GM12878 (cell line): Measurements from ENCODE around the gene TMC8. TPM values are rescaled to one million over a fixed set of nuclear protein-coding genes. Genes with fewer than 3 reads are reported as not detected.

Source experiments
- ATAC-seq: fragments of 200-7000 bp; cut with Tn5 transposase; 3 replicates; pipeline ENCODE4 v1.9.1; 2020; ENCODE audit warnings: mild to moderate bottlenecking, moderate library complexity
- BruUV-seq: library from RNA; stranded (reverse); fragments of 400-500 nt; replicated peaks from 2 replicates; lab custom pipeline; 2021; lab: Mats Ljungman, UMichigan
- CTCF ChIA-PET: fragments of 300-600 bp; sonication (Branson Sonifier 250); formaldehyde crosslinking; extraction: SDS; loops from one replicate; lab custom pipeline; 2021; ENCODE audit warnings: inconsistent platforms; lab: Yijun Ruan, JAX
- POLR2A ChIA-PET: fragments of 350-600 bp; formaldehyde crosslinking; extraction: SDS; loops from one replicate; lab custom pipeline; 2021; ENCODE audit warnings: inconsistent platforms; lab: Charles Lee
- RAD21 ChIA-PET: fragments of 300-600 bp; sonication (Branson Sonifier 250); formaldehyde crosslinking; loops from one replicate; lab custom pipeline; 2023; ENCODE audit warnings: antibody characterized with exemption; ENCODE audit not compliant: unreplicated experiment; lab: Charles Lee
- SMC1A ChIA-PET: fragments of 300-600 bp; sonication (Branson Sonifier 250); formaldehyde crosslinking; loops from one replicate; lab custom pipeline; 2023; ENCODE audit not compliant: unreplicated experiment, uncharacterized antibody; lab: Charles Lee
- DNase-seq: peaks from one replicate; pipeline ENCODE4 v3.0.0-alpha.2; 2011; ENCODE audit warnings: low read depth, low spot score
- FAIRE-seq: peaks from 3 replicates; lab custom pipeline; 2011; peaks lifted over from hg19 to GRCh38; lab: Jason Lieb, UNC
- H2AFZ ChIP-seq: 2 replicates; pipeline ENCODE4 v1.6.0; 2011; ENCODE audit warnings: low read depth, low read length, control low read depth; ENCODE audit not compliant: control insufficient read depth
- H3K27ac ChIP-seq: 2 replicates; pipeline ENCODE4 v1.5.1; 2011; ENCODE audit warnings: control low read depth; ENCODE audit not compliant: control insufficient read depth, insufficient read depth
- H3K27me3 ChIP-seq, 2 experiments: replicated peaks in 1 of 2; 2 replicates each; pipeline versions ENCODE4 v1.6.0 to v1.6.1; 2011; ENCODE audit warnings: low read length in 1 of 2; ENCODE audit not compliant: control insufficient read depth in 2 of 2, insufficient read depth in 2 of 2
- H3K36me3 ChIP-seq, 2 experiments: 2 replicates each; pipeline ENCODE4 v1.5.1; 2011; ENCODE audit warnings: low read length in 1 of 2; ENCODE audit not compliant: control insufficient read depth in 2 of 2, insufficient read depth in 2 of 2
- H3K4me1 ChIP-seq: 2 replicates; pipeline ENCODE4 v1.6.1; 2011; ENCODE audit warnings: mild to moderate bottlenecking, low read length, moderate library complexity, mixed read lengths; ENCODE audit not compliant: control insufficient read depth, insufficient read depth
- H3K4me2 ChIP-seq: 2 replicates; pipeline ENCODE4 v1.6.0; 2011; ENCODE audit warnings: control low read depth; ENCODE audit not compliant: control insufficient read depth, insufficient read depth
- H3K4me3 ChIP-seq: fragments of 200-600 bp; sonication (generic); 2 replicates; pipeline ENCODE4 v1.5.1; 2016
- H3K79me2 ChIP-seq: 2 replicates; pipeline ENCODE4 v1.6.0; 2011; ENCODE audit warnings: low read length; ENCODE audit not compliant: control insufficient read depth, insufficient read depth
- H3K9ac ChIP-seq: 2 replicates; pipeline ENCODE4 v1.8.0; 2011; ENCODE audit warnings: low read length, control low read depth, mixed read lengths; ENCODE audit not compliant: control insufficient read depth, insufficient read depth
- H3K9me3 ChIP-seq: replicated peaks from 3 replicates; pipeline ENCODE4 v1.5.1; 2011; ENCODE audit warnings: mild to moderate bottlenecking, low read length; ENCODE audit not compliant: control insufficient read depth, insufficient read depth
- H4K20me1 ChIP-seq: 2 replicates; pipeline ENCODE4 v1.6.0; 2011; ENCODE audit not compliant: control insufficient read depth, insufficient read depth
- MYC ChIP-seq: IDR thresholded peaks from 2 replicates; pipeline ENCODE4 v1.6.1; 2011; ENCODE audit warnings: mild to moderate bottlenecking, low read length, moderate library complexity, inconsistent platforms; ENCODE audit not compliant: insufficient read depth, insufficient replicate concordance, insufficient read length, severe bottlenecking
- SUPT20H ChIP-seq: IDR thresholded peaks from 2 replicates; pipeline ENCODE4 v1.6.1; 2011; ENCODE audit warnings: low read depth, mild to moderate bottlenecking, low read length, moderate library complexity, borderline replicate concordance; ENCODE audit not compliant: control insufficient read depth
- TCF3 ChIP-seq: IDR thresholded peaks from 2 replicates; pipeline ENCODE4 v1.6.1; 2012; ENCODE audit warnings: low read depth, mild to moderate bottlenecking, low read length, borderline replicate concordance; ENCODE audit not compliant: insufficient read depth
- whole genome bisulfite sequencing: methylation state at CpG from one replicate; pipeline ENCODE4 v1.1.6; 2016; ENCODE audit warnings: low lambda C conversion rate; ENCODE audit not compliant: insufficient replicate concordance, insufficient coverage; ENCODE audit errors: missing lambda C conversion rate; 5-methylcytosine and 5-hydroxymethylcytosine counted together
- in situ Hi-C: fragments of 300-500 bp; cut with MboI; formaldehyde crosslinking; loops from 9 replicates; pipeline ENCODE4 v1.14.3; 2018; ENCODE audit warnings: mixed read lengths
- intact Hi-C: fragments of 100-400 bp; cut with micrococcal nuclease; formaldehyde crosslinking; loops from one replicate; pipeline ENCODE4 v1.14.2; 2022; ENCODE audit not compliant: unreplicated experiment
- polyA plus RNA-seq, 11 experiments: library from polyadenylated mRNA; depleted of rRNA in 4 of 11; unstranded in 6 of 11; stranded (reverse) in 5 of 11; fragments of >200 nt; fragmentation: Nextera tagmentation in 4 of 11; fragmentation: Illumina TruSeq in 1 of 11; extraction: Ambion mirVana in 4 of 11; extraction: Trizol in 1 of 11; gene quantifications; 1 replicate in 1 of 11; 2 replicates in 10 of 11; pipeline versions ENCODE4 v1.2.1 to v1.2.3, GENCODE V29; 2011 to 2016; ENCODE audit warnings: inconsistent platforms in 2 of 11, missing spikeins in 2 of 11, low read depth in 1 of 11
- total RNA-seq, 4 experiments: library from RNA; depleted of rRNA in 3 of 4; stranded (reverse); fragments of >200 nt in 3 of 4; fragmentation: Illumina TruSeq in 1 of 4; extraction: Trizol in 1 of 4; gene quantifications; 2 replicates each; pipeline versions ENCODE4 v1.2.1 to v1.2.3, GENCODE V29; 2013 to 2021

Gene TMC8
- total and polyA plus RNA-seq, 10 of the 15 experiments (the other 5 are each of a cell fraction or from before 2014, with no cell fraction given), result 2.7 to 128 (median 40.0) TPM

GRCh38 chr17:78159575-78160158, 29.1 kb downstream of the TMC8 start (continued):
- peak; percentile 34; the same call in 1 of the 2 replicates for TF ChIP-seq TCF3

DNA sequence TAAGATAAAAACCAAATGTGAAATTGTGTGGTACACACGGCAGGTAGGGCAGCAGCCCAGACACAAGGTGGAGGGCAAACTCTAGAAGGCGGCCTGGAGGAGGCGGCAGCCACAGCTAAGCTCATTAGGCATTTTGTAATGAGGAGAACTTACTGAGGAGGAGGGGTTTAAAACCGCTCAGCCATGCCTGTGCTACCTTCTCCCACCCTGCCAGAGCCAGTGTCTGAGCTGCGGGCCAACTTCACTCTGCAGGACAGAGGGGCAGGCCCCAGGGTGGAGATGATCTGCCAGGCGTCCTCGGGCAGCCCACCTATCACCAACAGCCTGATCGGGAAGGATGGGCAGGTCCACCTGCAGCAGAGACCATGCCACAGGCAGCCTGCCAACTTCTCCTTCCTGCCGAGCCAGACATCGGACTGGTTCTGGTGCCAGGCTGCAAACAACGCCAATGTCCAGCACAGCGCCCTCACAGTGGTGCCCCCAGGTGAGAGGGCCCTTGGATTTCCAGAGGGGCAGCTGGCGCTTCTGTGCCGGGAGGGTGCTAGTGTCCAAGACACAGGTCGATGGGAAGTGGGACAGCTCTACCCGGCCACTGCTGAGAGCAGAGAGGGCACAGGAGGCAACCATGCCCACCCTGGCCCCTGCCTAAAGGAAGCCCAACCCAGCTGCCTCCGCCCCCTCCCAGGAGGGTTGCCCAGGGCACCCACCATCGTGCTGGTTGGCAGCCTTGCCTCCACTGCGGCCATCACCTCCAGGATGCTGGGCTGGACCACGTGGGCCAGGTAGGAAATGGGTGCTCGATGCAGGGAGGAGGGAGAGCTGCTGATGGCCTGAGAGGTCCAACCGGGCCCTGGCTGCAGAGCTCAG, 33.5 kb downstream of the TMC8 start:
- H3K36me3 ChIP-seq, result no peaks in the 10 kb centered on the region
- ChIA-PET CTCF (interaction anchor here (1.0 to 3.1 kb wide), 5 partner anchors 9 to 27 kb away, joined by 3 to 15 read pairs (median 3); no protein-coding TSS in a partner anchor), RAD21 (no interaction called here), SMC1A (no interaction called here), POLR2A (interaction anchor here (0.6 to 1.1 kb wide), 3 partner anchors 11 to 26 kb away, joined by 3 to 6 read pairs (median 5); no protein-coding TSS in a partner anchor)
- peaks cover 25% of the 10 kb centered on the region for H3K4me1 ChIP-seq
- no peak overlapping the region for H3K4me2 ChIP-seq
- no peaks in the 10 kb centered on the region for H3K9me3 ChIP-seq
- no peak overlapping the region for H3K4me3 ChIP-seq
- BruUV-seq, result no TSS peak
- no peak for FAIRE-seq
- no peak for DNase-seq
- 68% methylated on average over 22 of the region's 22 CpGs for WGBS
- H3K27me3 ChIP-seq, result no peaks in the 10 kb centered on the region
- no peak overlapping the region for H3K9ac ChIP-seq
- no peak for ATAC-seq
- peaks cover 13% of the 10 kb centered on the region for H3K79me2 ChIP-seq
- no peak overlapping the region for H2AFZ ChIP-seq
- H3K27ac ChIP-seq, result no peak overlapping the region
- in situ Hi-C loops (loop anchor here (25.0 kb wide), 1 partner anchor 1902 kb away; the partner anchor contains the start of gene UBALD2), intact Hi-C loops (no loop called here)
- no peaks in the 10 kb centered on the region for H4K20me1 ChIP-seq
- TF ChIP-seq MYC (no peak), SUPT20H (no peak)
